Lower leg skin (tissue), 3 donors: ENCODE results near the gene PLCXD3.

ENCODE experiments used
- POLR2A ChIP-seq, 2 donors: fragments of 450-650 bp; IDR thresholded peaks; one replicate each; pipeline ENCODE4 v1.6.1; 2016 to 2017; ENCODE audit warnings: antibody characterized with exemption in 2 of 2, mild to moderate bottlenecking in 1 of 2, moderate library complexity in 1 of 2
- TF ChIP-seq, protein P1 (sequence below), 3 donors: fragments of 450-650 bp; IDR thresholded peaks; one replicate each; pipeline ENCODE4 v1.5.1; 2016; ENCODE audit warnings: antibody characterized with exemption in 3 of 3, mild to moderate bottlenecking in 3 of 3, moderate library complexity in 2 of 3

DNA sequence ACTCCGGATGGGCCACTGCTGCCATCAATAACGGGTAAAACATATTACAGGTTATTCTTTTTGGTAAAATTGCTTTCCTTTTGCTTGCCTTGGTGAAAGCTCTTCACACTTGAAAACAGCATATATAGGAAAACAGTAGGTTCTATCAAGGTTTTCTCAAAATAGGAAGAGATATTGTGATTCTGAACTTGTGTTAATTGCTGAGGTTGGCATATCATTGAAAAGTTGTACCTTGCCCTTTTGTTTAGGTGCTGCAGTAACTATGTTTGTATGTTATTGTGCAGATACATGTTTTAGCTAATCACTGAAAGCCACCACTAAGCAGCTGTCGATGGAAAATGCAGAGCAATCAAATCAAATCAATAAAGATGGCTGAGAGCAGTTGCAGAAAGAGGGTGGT is 219.1 kb downstream of the PLCXD3 start:
- TF ChIP-seq, protein P1, sequence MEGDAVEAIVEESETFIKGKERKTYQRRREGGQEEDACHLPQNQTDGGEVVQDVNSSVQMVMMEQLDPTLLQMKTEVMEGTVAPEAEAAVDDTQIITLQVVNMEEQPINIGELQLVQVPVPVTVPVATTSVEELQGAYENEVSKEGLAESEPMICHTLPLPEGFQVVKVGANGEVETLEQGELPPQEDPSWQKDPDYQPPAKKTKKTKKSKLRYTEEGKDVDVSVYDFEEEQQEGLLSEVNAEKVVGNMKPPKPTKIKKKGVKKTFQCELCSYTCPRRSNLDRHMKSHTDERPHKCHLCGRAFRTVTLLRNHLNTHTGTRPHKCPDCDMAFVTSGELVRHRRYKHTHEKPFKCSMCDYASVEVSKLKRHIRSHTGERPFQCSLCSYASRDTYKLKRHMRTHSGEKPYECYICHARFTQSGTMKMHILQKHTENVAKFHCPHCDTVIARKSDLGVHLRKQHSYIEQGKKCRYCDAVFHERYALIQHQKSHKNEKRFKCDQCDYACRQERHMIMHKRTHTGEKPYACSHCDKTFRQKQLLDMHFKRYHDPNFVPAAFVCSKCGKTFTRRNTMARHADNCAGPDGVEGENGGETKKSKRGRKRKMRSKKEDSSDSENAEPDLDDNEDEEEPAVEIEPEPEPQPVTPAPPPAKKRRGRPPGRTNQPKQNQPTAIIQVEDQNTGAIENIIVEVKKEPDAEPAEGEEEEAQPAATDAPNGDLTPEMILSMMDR (IDR thresholded peaks at IDR 0.05), result no peak
- no peak for TF ChIP-seq POLR2A (IDR thresholded peaks at IDR 0.05)
